Stimulated activated naive CD8-positive, alpha-beta T cell treated with anti-CD3 and anti-CD28 coated beads, Interleukin-15, Interleukin-2, amounts not matched to agents 100 ng/mL and 50 ng/mL, for 24 hours (primary cell): ENCODE data around the gene SFI1.
"Not testable (repeated sequence)": the region's sequence is repeated elsewhere in the genome, so short reads cannot be mapped to it uniquely, and the experiment has no call there.

Experiments
- H3K27ac Mint-ChIP-seq: one replicate; pipeline ENCODE4 v1.8.0; 2021; ENCODE audit warnings: mild to moderate bottlenecking, mixed read lengths
- H3K27me3 Mint-ChIP-seq: one replicate; pipeline ENCODE4 v1.8.0; 2021; ENCODE audit warnings: mixed read lengths
- H3K36me3 Mint-ChIP-seq: one replicate; pipeline ENCODE4 v1.8.0; 2021; ENCODE audit warnings: low read depth, mixed read lengths
- H3K4me1 Mint-ChIP-seq: one replicate; pipeline ENCODE4 v1.8.0; 2021; ENCODE audit warnings: low read depth, mixed read lengths
- H3K4me3 Mint-ChIP-seq: one replicate; pipeline ENCODE4 v1.8.0; 2021; ENCODE audit warnings: mild to moderate bottlenecking, mixed read lengths
- H3K9me3 Mint-ChIP-seq: one replicate; pipeline ENCODE4 v1.8.0; 2021; ENCODE audit warnings: mixed read lengths

SFI1 gene

DNA sequence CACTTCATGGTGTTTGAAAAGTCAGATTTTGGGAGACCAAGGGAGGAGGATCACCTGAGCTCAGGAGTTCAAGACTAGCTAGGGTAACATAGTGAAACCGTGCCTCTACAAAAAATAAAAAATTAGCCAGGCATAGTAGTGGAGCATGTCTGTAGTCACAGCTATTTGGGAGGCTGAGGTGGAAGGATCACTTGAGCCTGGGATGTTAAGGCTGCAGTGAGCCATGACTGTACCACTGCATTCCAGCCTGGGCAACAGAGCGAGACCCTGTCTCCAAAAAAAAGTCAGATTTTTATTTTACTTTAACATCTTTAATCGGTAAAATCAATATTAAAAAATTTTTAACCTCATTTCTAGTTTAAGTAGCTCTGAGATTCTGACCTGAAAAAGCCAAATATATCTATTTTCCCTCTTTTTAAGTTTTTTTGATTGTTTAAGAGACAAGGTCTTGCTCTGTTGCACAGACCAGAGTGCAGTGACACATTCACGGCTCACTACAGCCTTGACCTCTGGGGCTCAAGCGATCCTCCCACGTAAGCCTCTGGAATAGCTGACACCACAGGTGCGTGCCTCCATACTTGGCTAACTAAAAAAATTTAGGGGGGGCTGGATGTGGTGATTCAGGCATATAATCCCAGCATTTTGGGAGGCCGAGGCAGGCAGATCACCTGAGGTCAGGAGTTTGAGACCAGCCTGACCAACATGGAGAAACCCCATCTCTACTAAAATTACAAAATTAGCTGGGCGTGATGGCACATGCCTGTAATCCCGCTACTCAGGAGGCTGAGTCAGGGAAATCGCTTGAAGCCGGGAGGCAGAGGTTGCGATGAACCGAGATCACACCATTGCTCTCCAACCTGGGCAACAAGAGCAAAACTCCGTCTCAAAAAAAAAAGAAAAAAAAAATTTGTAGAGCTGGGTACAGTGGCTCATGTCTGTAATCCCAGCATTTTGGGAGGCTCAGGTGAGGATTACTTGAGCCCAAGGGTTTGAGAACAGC lies 48.4 kb downstream of the SFI1 start:
- Mint-ChIP-seq H3K27me3 (no peaks in the 10 kb centered on the region), H3K27ac (peak overlapping the region; percentile 63), H3K9me3 (no peaks in the 10 kb centered on the region), H3K36me3 (peaks cover 54% of the 10 kb centered on the region), H3K4me1 (peaks cover 38% of the 10 kb centered on the region), H3K4me3 (no peak overlapping the region)

- Mint-ChIP-seq H3K27ac (peak overlapping the region; percentile 17), H3K36me3 (peaks cover 68% of the 10 kb centered on the region)
Observed at GRCh38 chr22:31550871-31551370, 54.6 kb downstream of the SFI1 start.

DNA sequence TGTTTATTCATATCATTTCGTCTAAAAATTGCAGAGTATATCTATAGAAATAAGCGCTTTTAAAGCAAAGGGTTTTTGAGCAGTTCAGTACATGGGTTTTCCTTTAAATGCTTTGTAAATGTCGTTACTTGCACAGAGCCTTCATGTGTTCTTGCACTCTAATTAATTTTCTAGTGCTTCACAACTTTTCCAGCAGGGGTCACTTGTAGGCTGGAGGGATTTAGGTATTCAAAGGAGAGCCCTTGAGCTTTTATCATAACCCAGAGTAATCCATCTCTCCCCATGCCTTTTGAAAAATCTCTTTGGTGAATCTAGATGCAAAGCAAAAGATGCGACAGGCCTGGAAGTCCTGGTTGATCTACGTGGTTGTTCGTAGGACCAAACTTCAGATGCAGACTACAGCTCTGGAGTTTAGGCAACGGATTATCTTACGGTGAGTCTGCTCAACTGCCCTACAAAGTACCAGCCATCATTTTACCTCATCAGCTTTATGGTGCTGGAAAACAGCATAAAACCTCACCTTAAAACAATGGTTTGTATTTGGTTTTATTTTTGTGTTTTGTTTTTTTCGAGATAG lies 60.4 kb downstream of the SFI1 start:
- H3K9me3 Mint-ChIP-seq: no peaks in the 10 kb centered on the region
- peak overlapping the region; percentile 71 for H3K27ac Mint-ChIP-seq
- H3K4me3 Mint-ChIP-seq: no peak overlapping the region
- peaks cover 58% of the 10 kb centered on the region for H3K36me3 Mint-ChIP-seq
- H3K27me3 Mint-ChIP-seq: no peaks in the 10 kb centered on the region
- H3K4me1 Mint-ChIP-seq: peaks cover 22% of the 10 kb centered on the region

More at GRCh38 chr22:31550871-31551370, 54.6 kb downstream of the SFI1 start:
- H3K4me3 Mint-ChIP-seq: no peak overlapping the region
- H3K4me1 Mint-ChIP-seq: peaks cover 30% of the 10 kb centered on the region
- no peaks in the 10 kb centered on the region for H3K9me3 Mint-ChIP-seq
- H3K27me3 Mint-ChIP-seq: no peaks in the 10 kb centered on the region

DNA sequence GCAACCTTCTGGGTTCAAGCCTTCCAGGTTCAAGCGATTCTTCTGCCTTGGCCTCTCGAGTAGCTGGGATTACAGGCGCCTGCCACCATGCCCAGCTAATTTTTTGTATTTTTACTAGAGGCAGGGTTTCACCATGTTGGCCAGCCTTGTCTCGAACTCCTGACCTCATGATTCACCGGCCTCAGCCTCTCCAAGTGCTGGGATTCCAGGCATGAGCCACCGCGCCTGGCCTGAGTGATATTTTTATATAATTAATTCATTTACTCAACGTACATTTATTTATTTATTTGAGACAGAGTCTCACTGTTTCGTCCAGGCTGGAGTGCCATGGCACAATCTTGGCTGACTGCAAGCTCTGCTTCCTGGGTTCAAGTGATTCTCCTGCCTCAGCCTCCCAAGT lies 62.2 kb downstream of the SFI1 start:
- H3K36me3 Mint-ChIP-seq: peaks cover 57% of the 10 kb centered on the region
- not testable (repeated sequence) for H3K4me1 Mint-ChIP-seq, H3K9me3 Mint-ChIP-seq, H3K27me3 Mint-ChIP-seq, H3K27ac Mint-ChIP-seq, H3K4me3 Mint-ChIP-seq

- Mint-ChIP-seq H3K9me3 (no peaks in the 10 kb centered on the region), H3K4me1 (peaks cover 8% of the 10 kb centered on the region), H3K27me3 (no peaks in the 10 kb centered on the region), H3K36me3 (peaks cover 53% of the 10 kb centered on the region), H3K4me3 (no peak overlapping the region), H3K27ac (peak overlapping the region; percentile 28)
Observed at GRCh38 chr22:31561238-31561887, 65.0 kb downstream of the SFI1 start.

DNA sequence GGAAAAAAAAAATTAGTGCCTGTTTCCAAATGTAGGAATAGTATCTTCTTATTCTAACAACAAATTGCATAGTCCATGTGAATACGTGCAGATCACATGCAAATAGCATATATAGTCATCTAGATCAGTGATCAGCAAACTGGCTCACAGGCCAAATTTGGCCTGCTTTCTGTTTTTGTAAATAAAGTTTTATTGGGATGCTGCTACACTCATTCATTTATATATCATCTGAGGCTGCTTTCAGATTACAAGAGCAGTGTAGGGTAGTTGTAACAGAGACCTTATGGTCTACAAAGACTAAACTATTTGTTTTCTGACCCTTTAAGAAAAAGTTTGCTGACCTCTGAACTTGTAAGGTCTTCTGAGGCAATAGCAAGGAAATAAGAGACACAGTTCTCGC lies 65.6 kb downstream of the SFI1 start:
- Mint-ChIP-seq H3K9me3 (no peaks in the 10 kb centered on the region), H3K4me1 (peaks cover 5% of the 10 kb centered on the region), H3K4me3 (no peak overlapping the region), H3K36me3 (peaks cover 49% of the 10 kb centered on the region), H3K27ac (no peak overlapping the region), H3K27me3 (no peaks in the 10 kb centered on the region)

- Mint-ChIP-seq H3K4me3 (no peak overlapping the region), H3K36me3 (peaks cover 50% of the 10 kb centered on the region), H3K4me1 (peaks cover 7% of the 10 kb centered on the region), H3K9me3 (no peaks in the 10 kb centered on the region), H3K27me3 (no peaks in the 10 kb centered on the region), H3K27ac (no peak overlapping the region)
Observed at GRCh38 chr22:31566484-31566883, 70.1 kb downstream of the SFI1 start.

DNA sequence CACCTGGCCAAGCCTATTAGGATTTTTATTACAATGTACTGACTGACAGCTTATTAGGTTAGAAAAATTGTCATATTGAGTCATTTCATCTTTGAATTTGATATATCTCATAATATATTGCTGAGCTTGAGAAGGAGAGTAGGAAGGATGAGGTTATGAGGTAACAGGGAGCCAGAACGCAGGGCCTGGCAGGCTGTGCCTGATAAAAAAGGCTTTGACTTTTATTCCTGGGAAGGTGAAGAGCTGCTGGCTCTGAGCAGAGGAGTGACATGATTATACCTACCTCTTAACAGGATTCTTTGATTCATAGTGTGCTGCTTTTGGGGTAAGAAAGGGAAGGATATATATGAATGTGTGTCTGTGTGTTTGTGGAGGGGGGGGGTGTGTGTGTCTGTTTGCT lies 70.9 kb downstream of the SFI1 start:
- H3K4me3 Mint-ChIP-seq: no peak overlapping the region
- H3K27ac Mint-ChIP-seq: no peak overlapping the region
- H3K9me3 Mint-ChIP-seq: no peaks in the 10 kb centered on the region
- peaks cover 7% of the 10 kb centered on the region for H3K4me1 Mint-ChIP-seq
- peaks cover 49% of the 10 kb centered on the region for H3K36me3 Mint-ChIP-seq
- H3K27me3 Mint-ChIP-seq: no peaks in the 10 kb centered on the region

GRCh38 chr22:31567702-31568101 lies 71.4 kb downstream of the SFI1 start:
- H3K4me1 Mint-ChIP-seq: peaks cover 7% of the 10 kb centered on the region
- peaks cover 51% of the 10 kb centered on the region for H3K36me3 Mint-ChIP-seq
- no peaks in the 10 kb centered on the region for H3K27me3 Mint-ChIP-seq
- no peak overlapping the region for H3K27ac Mint-ChIP-seq
- H3K4me3 Mint-ChIP-seq: no peak overlapping the region
- no peaks in the 10 kb centered on the region for H3K9me3 Mint-ChIP-seq

DNA sequence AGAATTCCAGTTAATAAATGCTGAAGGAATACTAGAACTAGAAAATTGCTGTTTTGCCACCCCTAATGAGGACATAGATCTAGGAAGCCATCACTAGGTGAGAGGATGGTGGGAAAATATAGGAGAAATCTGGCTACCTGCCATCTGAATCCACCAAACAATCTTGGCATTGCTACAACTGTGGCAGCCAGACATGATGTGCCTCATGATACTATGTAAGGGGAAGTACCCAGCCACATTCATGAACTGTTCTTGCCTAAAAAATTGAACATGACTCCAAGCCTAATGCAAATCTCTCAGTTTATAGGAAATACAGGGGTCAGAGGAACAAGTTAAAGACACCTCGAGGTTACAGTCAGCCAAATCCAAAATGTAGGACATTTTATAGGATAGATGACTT lies 72.8 kb downstream of the SFI1 start:
- H3K36me3 Mint-ChIP-seq: peaks cover 50% of the 10 kb centered on the region
- no peaks in the 10 kb centered on the region for H3K9me3 Mint-ChIP-seq
- H3K4me1 Mint-ChIP-seq: peaks cover 7% of the 10 kb centered on the region
- H3K27me3 Mint-ChIP-seq: no peaks in the 10 kb centered on the region
- H3K4me3 Mint-ChIP-seq: no peak overlapping the region
- peak overlapping the region; percentile 54 for H3K27ac Mint-ChIP-seq

GRCh38 chr22:31572939-31573338 lies 76.6 kb downstream of the SFI1 start:
- Mint-ChIP-seq H3K27me3 (no peaks in the 10 kb centered on the region), H3K4me3 (no peak overlapping the region), H3K4me1 (peaks cover 15% of the 10 kb centered on the region), H3K9me3 (no peaks in the 10 kb centered on the region), H3K27ac (peak overlapping the region; percentile 63), H3K36me3 (peaks cover 65% of the 10 kb centered on the region)

DNA sequence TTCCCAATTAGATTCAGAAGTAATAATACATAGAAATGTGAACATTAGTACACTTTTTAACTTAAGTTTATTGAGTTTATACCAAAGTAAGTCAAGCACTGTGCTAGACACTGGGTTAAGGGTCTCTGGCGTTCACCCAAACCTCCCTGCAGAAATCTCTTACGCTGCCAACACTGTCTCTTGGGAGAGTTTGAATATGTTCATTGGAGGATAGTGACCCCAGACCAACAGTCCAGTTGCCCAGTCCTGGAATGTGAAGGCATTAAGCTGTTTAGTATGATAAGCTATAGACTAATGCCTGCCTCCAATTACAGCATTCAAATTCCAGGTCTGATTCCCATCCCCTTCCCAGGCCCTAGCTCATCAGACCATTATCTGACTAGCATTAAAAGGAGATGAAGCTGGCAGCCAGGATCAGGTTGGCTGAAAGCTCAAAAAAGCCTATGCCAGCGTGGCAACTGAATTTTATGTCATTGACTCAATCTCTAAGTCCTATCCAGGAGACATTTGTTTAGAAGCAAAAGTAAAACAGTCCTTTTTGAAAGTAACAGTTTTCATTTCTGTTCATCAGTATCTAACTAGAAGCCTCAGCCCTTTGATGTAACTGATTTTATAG lies 77.8 kb downstream of the SFI1 start:
- H3K9me3 Mint-ChIP-seq: no peaks in the 10 kb centered on the region
- H3K27me3 Mint-ChIP-seq: no peaks in the 10 kb centered on the region
- peaks cover 64% of the 10 kb centered on the region for H3K36me3 Mint-ChIP-seq
- peaks cover 12% of the 10 kb centered on the region for H3K4me1 Mint-ChIP-seq
- H3K4me3 Mint-ChIP-seq: no peak overlapping the region
- no peak overlapping the region for H3K27ac Mint-ChIP-seq

DNA sequence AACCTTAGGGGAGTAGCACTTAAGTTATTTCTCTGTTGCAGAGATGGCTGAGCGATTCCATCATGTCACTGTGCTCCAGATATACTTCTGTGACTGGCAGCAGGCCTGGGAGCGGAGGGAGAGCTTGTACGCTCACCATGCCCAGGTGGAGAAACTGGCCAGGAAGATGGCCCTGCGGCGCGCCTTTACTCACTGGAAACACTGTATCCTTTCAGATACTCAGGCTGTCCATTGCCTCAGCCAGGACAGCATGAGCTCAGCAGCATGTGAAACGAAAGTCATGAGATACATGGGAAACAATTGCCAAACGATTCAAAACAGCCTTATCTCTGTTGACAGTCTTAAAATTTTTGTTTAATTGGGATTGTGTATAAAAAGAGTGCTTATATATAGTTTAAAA lies 78.9 kb downstream of the SFI1 start:
- Mint-ChIP-seq H3K27ac (peak overlapping the region; percentile 80), H3K36me3 (peaks cover 64% of the 10 kb centered on the region), H3K4me3 (no peak overlapping the region), H3K9me3 (no peaks in the 10 kb centered on the region), H3K27me3 (no peaks in the 10 kb centered on the region), H3K4me1 (peaks cover 8% of the 10 kb centered on the region)

DNA sequence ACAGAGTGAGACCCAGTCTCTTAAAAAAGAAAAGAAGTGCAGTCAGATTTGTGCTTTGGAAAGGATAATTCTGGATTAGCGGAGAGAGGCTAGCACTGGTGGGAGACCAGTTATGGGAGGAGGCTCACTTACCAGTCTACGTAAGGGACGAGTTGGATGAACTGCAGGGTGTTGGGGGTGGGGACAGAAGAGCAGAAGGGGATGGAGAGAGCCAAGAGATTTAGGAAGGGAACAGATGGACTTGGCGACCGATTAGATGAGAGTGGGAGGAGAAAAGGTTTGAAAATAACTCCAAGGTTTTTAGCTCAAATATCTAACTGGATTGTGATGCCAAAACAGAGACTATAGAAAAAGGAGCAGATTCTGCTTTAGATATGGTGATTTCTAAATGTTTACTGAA lies 81.4 kb downstream of the SFI1 start:
- H3K4me3 Mint-ChIP-seq: no peak overlapping the region
- H3K9me3 Mint-ChIP-seq: no peaks in the 10 kb centered on the region
- H3K4me1 Mint-ChIP-seq: peaks cover 18% of the 10 kb centered on the region
- no peaks in the 10 kb centered on the region for H3K27me3 Mint-ChIP-seq
- no peak overlapping the region for H3K27ac Mint-ChIP-seq
- H3K36me3 Mint-ChIP-seq: peaks cover 44% of the 10 kb centered on the region
